HCT116 (cell line): ENCODE results near the gene CACNA2D2. TPM values are rescaled to one million over a fixed set of nuclear protein-coding genes. Genes with fewer than 3 reads are reported as not detected.

Experiments
- ATAC-seq: fragments of 200-7000 bp; cut with Tn5 transposase; 2 replicates; pipeline ENCODE4 v1.9.1; 2020; ENCODE audit warnings: mild to moderate bottlenecking, moderate library complexity
- BruUV-seq: library from RNA; stranded (reverse); fragments of 400-500 nt; replicated peaks from 2 replicates; lab custom pipeline; 2021; lab: Mats Ljungman, UMichigan
- CTCF ChIA-PET: fragments of 300-600 bp; sonication (Branson Sonifier 250); formaldehyde crosslinking; loops from one replicate; lab custom pipeline; 2021; ENCODE audit warnings: antibody characterized with exemption; lab: Charles Lee
- POLR2A ChIA-PET: fragments of 300-600, 350-600 bp; sonication (Branson Sonifier 250); formaldehyde crosslinking; loops from one replicate; lab custom pipeline; 2021; ENCODE audit warnings: antibody characterized with exemption; lab: Charles Lee
- RAD21 ChIA-PET, 2 experiments: fragments of 300-600 bp; sonication (Branson Sonifier 250); formaldehyde crosslinking; loops; one replicate each; lab custom pipeline; 2023; ENCODE audit warnings: low total read pairs in 2 of 2; ENCODE audit not compliant: uncharacterized antibody in 2 of 2, unreplicated experiment in 2 of 2, low non-redundant PET in 1 of 2; lab: Charles Lee
- DNase-seq: peaks from one replicate; pipeline ENCODE4 v3.0.0-alpha.2; 2010; ENCODE audit warnings: low read depth, low spot score
- H2AFZ ChIP-seq: fragments of 200-600 bp; shearing (Covaris generic), sonication (generic); 2 replicates; pipeline ENCODE4 v1.6.1; 2017; ENCODE audit warnings: low read depth, mixed run types, mixed read lengths, antibody characterized with exemption, low read length; ENCODE audit not compliant: poor library complexity, severe bottlenecking
- H3K27ac ChIP-seq: 2 replicates; pipeline ENCODE4 v1.5.1; 2012; ENCODE audit warnings: low read depth, low read length
- H3K27me3 ChIP-seq: fragments of 200-600 bp; sonication (generic); 2 replicates; pipeline ENCODE4 v1.6.1; 2016; ENCODE audit warnings: mixed run types, low read length, mixed read lengths; ENCODE audit not compliant: insufficient read depth
- H3K36me3 ChIP-seq, 2 experiments: fragments of 200-500 bp in 1 of 2; fragments of 200-600 bp in 1 of 2; sonication (Bioruptor generic) in 1 of 2; sonication (generic) in 1 of 2; 2 replicates each; pipeline versions ENCODE4 v1.5.1 to v1.6.1; 2014 to 2016; ENCODE audit warnings: low read length in 2 of 2, inconsistent platforms in 1 of 2, mixed read lengths in 1 of 2, mixed run types in 1 of 2; ENCODE audit not compliant: insufficient read depth in 2 of 2, control insufficient read depth in 1 of 2
- H3K4me1 ChIP-seq, 2 experiments: fragments of 200-600 bp in 1 of 2; sonication (generic) in 1 of 2; 2 replicates each; pipeline versions ENCODE4 v1.5.1 to v1.6.1; 2012 to 2017; ENCODE audit warnings: low read length in 2 of 2, inconsistent platforms in 1 of 2, mild to moderate bottlenecking in 1 of 2, mixed read lengths in 1 of 2, mixed run types in 1 of 2, moderate library complexity in 1 of 2; ENCODE audit not compliant: insufficient read depth in 2 of 2, control insufficient read depth in 1 of 2
- H3K4me2 ChIP-seq: fragments of 200-600 bp; sonication (generic); 2 replicates; pipeline ENCODE4 v1.6.1; 2017; ENCODE audit warnings: mixed run types, low read length, mixed read lengths
- H3K4me3 ChIP-seq, 2 experiments: fragments of 200-600 bp in 1 of 2; sonication (generic) in 1 of 2; replicated peaks in 1 of 2; 2 replicates each; pipeline ENCODE4 v1.5.1; 2011 to 2016; ENCODE audit warnings: low read length in 2 of 2, control low read depth in 1 of 2, low read depth in 1 of 2, mild to moderate bottlenecking in 1 of 2, mixed read lengths in 1 of 2, mixed run types in 1 of 2
- H3K79me2 ChIP-seq: fragments of 200-600 bp; sonication (generic); 2 replicates; pipeline ENCODE4 v1.6.1; 2017; ENCODE audit warnings: mild to moderate bottlenecking, mixed run types, low read length, moderate library complexity, mixed read lengths; ENCODE audit not compliant: insufficient read depth
- H3K9ac ChIP-seq: fragments of 200-600 bp; sonication (generic); 2 replicates; pipeline ENCODE4 v1.6.1; 2016; ENCODE audit warnings: low read length, mixed read lengths
- H3K9me2 ChIP-seq: fragments of 200-600 bp; sonication (generic), shearing (Covaris generic); 2 replicates; pipeline ENCODE4 v1.6.1; 2017; ENCODE audit warnings: mixed run types, mild to moderate bottlenecking, moderate library complexity; ENCODE audit not compliant: insufficient read depth
- H3K9me3 ChIP-seq, 2 experiments: fragments of 200-500 bp in 1 of 2; fragments of 200-600 bp in 1 of 2; sonication (Bioruptor generic) in 1 of 2; sonication (generic) in 1 of 2; 2 replicates each; pipeline ENCODE4 v1.6.1; 2014 to 2017; ENCODE audit warnings: low read length in 2 of 2, mixed read lengths in 2 of 2, inconsistent platforms in 1 of 2, low read depth in 1 of 2, mild to moderate bottlenecking in 1 of 2, mixed run types in 1 of 2, moderate library complexity in 1 of 2; ENCODE audit not compliant: control insufficient read depth in 1 of 2, insufficient read depth in 1 of 2
- H4K20me1 ChIP-seq: fragments of 200-600 bp; sonication (generic), shearing (Covaris generic); 2 replicates; pipeline ENCODE4 v1.6.1; 2017; ENCODE audit warnings: mixed run types, mild to moderate bottlenecking, moderate library complexity; ENCODE audit not compliant: insufficient read depth
- CBX3 ChIP-seq: IDR thresholded peaks from 2 replicates; pipeline ENCODE4 v1.6.1; 2012; ENCODE audit warnings: low read depth
- CEBPB ChIP-seq: IDR thresholded peaks from 2 replicates; pipeline ENCODE4 v1.6.1; 2012; ENCODE audit warnings: low read depth
- EGR1 ChIP-seq: IDR thresholded peaks from 2 replicates; pipeline ENCODE4 v1.6.1; 2012; ENCODE audit warnings: low read depth
- EZH2 ChIP-seq: fragments of 200-600 bp; sonication (generic); IDR thresholded peaks from 2 replicates; pipeline ENCODE4 v1.6.1; 2017; ENCODE audit warnings: antibody characterized with exemption, mixed run types
- EZH2phosphoT487 ChIP-seq: fragments of 200-600 bp; IDR thresholded peaks from 2 replicates; pipeline ENCODE4 v1.6.1; 2018; ENCODE audit warnings: antibody characterized with exemption, borderline replicate concordance
- FOSL1 ChIP-seq: IDR thresholded peaks from 2 replicates; pipeline ENCODE4 v1.6.1; 2012; ENCODE audit warnings: low read depth
- JUND ChIP-seq: IDR thresholded peaks from 2 replicates; pipeline ENCODE4 v1.6.1; 2012
- POLR2AphosphoS5 ChIP-seq: IDR thresholded peaks from 2 replicates; pipeline ENCODE4 v1.6.1; 2011; ENCODE audit warnings: mild to moderate bottlenecking, low read depth, low read length, moderate library complexity
- RAD21 ChIP-seq: IDR thresholded peaks from 2 replicates; pipeline ENCODE4 v1.6.1; 2012; ENCODE audit warnings: low read depth, mild to moderate bottlenecking
- SIN3A ChIP-seq: IDR thresholded peaks from 2 replicates; pipeline ENCODE4 v1.6.1; 2012; ENCODE audit warnings: low read depth
- SP1 ChIP-seq: IDR thresholded peaks from 2 replicates; pipeline ENCODE4 v1.6.1; 2012; ENCODE audit warnings: low read depth
- TCF7L2 ChIP-seq: IDR thresholded peaks from 2 replicates; pipeline ENCODE4 v1.7.0; 2011; ENCODE audit warnings: borderline replicate concordance, inconsistent platforms; ENCODE audit not compliant: insufficient read depth, insufficient read length; ENCODE audit errors: extremely low read depth
- YY1 ChIP-seq: IDR thresholded peaks from 2 replicates; pipeline ENCODE4 v1.6.1; 2011; ENCODE audit warnings: low read length, low read depth, moderate library complexity, mild to moderate bottlenecking; ENCODE audit not compliant: insufficient replicate concordance; ENCODE audit errors: extremely low read depth
- ZBTB33 ChIP-seq: IDR thresholded peaks from 2 replicates; pipeline ENCODE4 v1.6.1; 2011; ENCODE audit warnings: mild to moderate bottlenecking, low read length, moderate library complexity; ENCODE audit not compliant: insufficient replicate concordance; ENCODE audit errors: extremely low read depth
- ZNF274 ChIP-seq: fragments of 200-500 bp; sonication (Bioruptor generic); IDR thresholded peaks from 2 replicates; pipeline ENCODE4 v1.6.1; 2014; ENCODE audit warnings: mild to moderate bottlenecking, low read depth, low read length, inconsistent platforms
- intact Hi-C: fragments of 100-400 bp; cut with micrococcal nuclease; formaldehyde crosslinking; loops from 2 replicates; pipeline ENCODE4 v1.10.0; 2022
- total RNA-seq: library from RNA; stranded (reverse); gene quantifications from one replicate; pipeline ENCODE4 v1.2.1, GENCODE V29; 2021; ENCODE audit not compliant: unreplicated experiment
- TF ChIP-seq, protein P1 (sequence below): IDR thresholded peaks from 2 replicates; pipeline ENCODE4 v1.6.1; 2012
- TF ChIP-seq, protein P2 (sequence below), 3 experiments: fragments of 200-600 bp in 1 of 3; sonication (generic) in 1 of 3; IDR thresholded peaks in 2 of 3; conservative IDR thresholded peaks in 1 of 3; 2 replicates each; pipeline ENCODE4 v1.5.1; 2012 to 2017; ENCODE audit warnings: low read depth in 2 of 3, low read length in 2 of 3, antibody characterized with exemption in 1 of 3, borderline replicate concordance in 1 of 3, control low read depth in 1 of 3, mild to moderate bottlenecking in 1 of 3, mixed read lengths in 1 of 3, mixed run types in 1 of 3, moderate library complexity in 1 of 3; ENCODE audit not compliant: insufficient read depth in 1 of 3
- TF ChIP-seq, protein P3 (sequence below): IDR thresholded peaks from 2 replicates; pipeline ENCODE4 v1.6.1; 2012; ENCODE audit warnings: low read depth
- TF ChIP-seq, protein P4 (sequence below): IDR thresholded peaks from 2 replicates; pipeline ENCODE4 v1.6.1; 2012

Gene CACNA2D2
- total RNA-seq, 1 experiment from 2014 or later: 10.2 TPM

GRCh38 chr3:50355829-50356552, 147.4 kb downstream of the CACNA2D2 start:
- H4K20me1 ChIP-seq: no peaks in the 10 kb centered on the region
- no peak for TF ChIP-seq CEBPB
- no peak for TF ChIP-seq CBX3
- no peak for TF ChIP-seq JUND
- TF ChIP-seq YY1: no peak
- no peak for TF ChIP-seq FOSL1
- TF ChIP-seq RAD21: no peak
- no peak for TF ChIP-seq EZH2phosphoT487
- TF ChIP-seq, protein P1, sequence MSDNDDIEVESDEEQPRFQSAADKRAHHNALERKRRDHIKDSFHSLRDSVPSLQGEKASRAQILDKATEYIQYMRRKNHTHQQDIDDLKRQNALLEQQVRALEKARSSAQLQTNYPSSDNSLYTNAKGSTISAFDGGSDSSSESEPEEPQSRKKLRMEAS: no peak
- TF ChIP-seq ZNF274: no peak
- no peak for TF ChIP-seq EGR1
- TF ChIP-seq ZBTB33: no peak
- no peak for TF ChIP-seq TCF7L2
- no peak for TF ChIP-seq POLR2AphosphoS5
- no peak for TF ChIP-seq SP1
- TF ChIP-seq, protein P2, sequence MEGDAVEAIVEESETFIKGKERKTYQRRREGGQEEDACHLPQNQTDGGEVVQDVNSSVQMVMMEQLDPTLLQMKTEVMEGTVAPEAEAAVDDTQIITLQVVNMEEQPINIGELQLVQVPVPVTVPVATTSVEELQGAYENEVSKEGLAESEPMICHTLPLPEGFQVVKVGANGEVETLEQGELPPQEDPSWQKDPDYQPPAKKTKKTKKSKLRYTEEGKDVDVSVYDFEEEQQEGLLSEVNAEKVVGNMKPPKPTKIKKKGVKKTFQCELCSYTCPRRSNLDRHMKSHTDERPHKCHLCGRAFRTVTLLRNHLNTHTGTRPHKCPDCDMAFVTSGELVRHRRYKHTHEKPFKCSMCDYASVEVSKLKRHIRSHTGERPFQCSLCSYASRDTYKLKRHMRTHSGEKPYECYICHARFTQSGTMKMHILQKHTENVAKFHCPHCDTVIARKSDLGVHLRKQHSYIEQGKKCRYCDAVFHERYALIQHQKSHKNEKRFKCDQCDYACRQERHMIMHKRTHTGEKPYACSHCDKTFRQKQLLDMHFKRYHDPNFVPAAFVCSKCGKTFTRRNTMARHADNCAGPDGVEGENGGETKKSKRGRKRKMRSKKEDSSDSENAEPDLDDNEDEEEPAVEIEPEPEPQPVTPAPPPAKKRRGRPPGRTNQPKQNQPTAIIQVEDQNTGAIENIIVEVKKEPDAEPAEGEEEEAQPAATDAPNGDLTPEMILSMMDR (IDR thresholded peaks at IDR 0.05 in 2 of 3, conservative IDR thresholded peaks at IDR 0.05 in 1 of 3; ENCODE audit: borderline replicate concordance in 1 of 3, insufficient read depth in 1 of 3, low read depth in 2 of 3, low read length in 2 of 3): no peak
- TF ChIP-seq, protein P3, sequence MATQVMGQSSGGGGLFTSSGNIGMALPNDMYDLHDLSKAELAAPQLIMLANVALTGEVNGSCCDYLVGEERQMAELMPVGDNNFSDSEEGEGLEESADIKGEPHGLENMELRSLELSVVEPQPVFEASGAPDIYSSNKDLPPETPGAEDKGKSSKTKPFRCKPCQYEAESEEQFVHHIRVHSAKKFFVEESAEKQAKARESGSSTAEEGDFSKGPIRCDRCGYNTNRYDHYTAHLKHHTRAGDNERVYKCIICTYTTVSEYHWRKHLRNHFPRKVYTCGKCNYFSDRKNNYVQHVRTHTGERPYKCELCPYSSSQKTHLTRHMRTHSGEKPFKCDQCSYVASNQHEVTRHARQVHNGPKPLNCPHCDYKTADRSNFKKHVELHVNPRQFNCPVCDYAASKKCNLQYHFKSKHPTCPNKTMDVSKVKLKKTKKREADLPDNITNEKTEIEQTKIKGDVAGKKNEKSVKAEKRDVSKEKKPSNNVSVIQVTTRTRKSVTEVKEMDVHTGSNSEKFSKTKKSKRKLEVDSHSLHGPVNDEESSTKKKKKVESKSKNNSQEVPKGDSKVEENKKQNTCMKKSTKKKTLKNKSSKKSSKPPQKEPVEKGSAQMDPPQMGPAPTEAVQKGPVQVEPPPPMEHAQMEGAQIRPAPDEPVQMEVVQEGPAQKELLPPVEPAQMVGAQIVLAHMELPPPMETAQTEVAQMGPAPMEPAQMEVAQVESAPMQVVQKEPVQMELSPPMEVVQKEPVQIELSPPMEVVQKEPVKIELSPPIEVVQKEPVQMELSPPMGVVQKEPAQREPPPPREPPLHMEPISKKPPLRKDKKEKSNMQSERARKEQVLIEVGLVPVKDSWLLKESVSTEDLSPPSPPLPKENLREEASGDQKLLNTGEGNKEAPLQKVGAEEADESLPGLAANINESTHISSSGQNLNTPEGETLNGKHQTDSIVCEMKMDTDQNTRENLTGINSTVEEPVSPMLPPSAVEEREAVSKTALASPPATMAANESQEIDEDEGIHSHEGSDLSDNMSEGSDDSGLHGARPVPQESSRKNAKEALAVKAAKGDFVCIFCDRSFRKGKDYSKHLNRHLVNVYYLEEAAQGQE: no peak
- TF ChIP-seq EZH2: no peak
- TF ChIP-seq SIN3A: no peak
- TF ChIP-seq, protein P4, sequence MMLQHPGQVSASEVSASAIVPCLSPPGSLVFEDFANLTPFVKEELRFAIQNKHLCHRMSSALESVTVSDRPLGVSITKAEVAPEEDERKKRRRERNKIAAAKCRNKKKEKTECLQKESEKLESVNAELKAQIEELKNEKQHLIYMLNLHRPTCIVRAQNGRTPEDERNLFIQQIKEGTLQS: no peak
- no peak overlapping the region for H3K9ac ChIP-seq
- BruUV-seq: no TSS peak
- DNase-seq (no peak), ATAC-seq (no peak)
- ChIA-PET CTCF (no interaction called here), RAD21 (no interaction called here), POLR2A (no interaction called here)
- no peak overlapping the region for H2AFZ ChIP-seq
- no peaks in the 10 kb centered on the region for H3K27me3 ChIP-seq
- intact Hi-C loops: loop anchor here (10.0 kb wide), 1 partner anchor 1029 kb away; the partner anchor contains the start of gene MANF
- H3K9me3 ChIP-seq: no peaks in the 10 kb centered on the region
- peaks cover 14 to 31% of the 10 kb centered on the region in 2 experiments; a peak in 3 of 4 replicates for H3K36me3 ChIP-seq
- H3K79me2 ChIP-seq: peaks cover 57% of the 10 kb centered on the region
- H3K27ac ChIP-seq: no peak overlapping the region; the same call in 1 of the 2 replicates
- no peak overlapping the region for H3K4me2 ChIP-seq
- no peak overlapping the region for H3K4me3 ChIP-seq
- H3K9me2 ChIP-seq: no peaks in the 10 kb centered on the region
- H3K4me1 ChIP-seq: peaks cover 12 to 47% of the 10 kb centered on the region in 2 experiments; a peak in 3 of 4 replicates
